Neuron (in vitro differentiated cells): ENCODE results near the gene EML2.

Source experiments
- H2AFZ ChIP-seq: one replicate; pipeline ENCODE4 v1.6.1; 2013; ENCODE audit warnings: low read depth, mild to moderate bottlenecking, inconsistent platforms, low read length, moderate library complexity
- H3K27me3 ChIP-seq: one replicate; pipeline ENCODE4 v1.6.1; 2013; ENCODE audit warnings: low read length; ENCODE audit not compliant: insufficient read depth
- H3K36me3 ChIP-seq: one replicate; pipeline ENCODE4 v1.6.1; 2013; ENCODE audit warnings: low read length; ENCODE audit not compliant: insufficient read depth
- H3K4me1 ChIP-seq: one replicate; pipeline ENCODE4 v1.6.1; 2013; ENCODE audit warnings: low read length; ENCODE audit not compliant: insufficient read depth
- H3K4me3 ChIP-seq: 2 replicates; pipeline ENCODE4 v1.5.1; 2013; ENCODE audit warnings: mild to moderate bottlenecking, low read length, moderate library complexity
- H3K9me3 ChIP-seq: one replicate; pipeline ENCODE4 v1.6.1; 2013; ENCODE audit warnings: low read length

Gene EML2

GRCh38 chr19:45598267-45599001 lies 40.8 kb downstream of the EML2 start:
- Histone ChIP-seq H3K4me1 (peaks cover 4% of the 10 kb centered on the region), H2AFZ (no peak overlapping the region), H3K4me3 (no peak overlapping the region), H3K9me3 (no peaks in the 10 kb centered on the region), H3K36me3 (no peaks in the 10 kb centered on the region), H3K27me3 (peaks cover 64% of the 10 kb centered on the region)

- Histone ChIP-seq H3K4me3 (no peak overlapping the region), H3K9me3 (no peaks in the 10 kb centered on the region), H3K4me1 (peaks cover 4% of the 10 kb centered on the region), H3K27me3 (peaks cover 61% of the 10 kb centered on the region), H3K36me3 (no peaks in the 10 kb centered on the region), H2AFZ (no peak overlapping the region)
Observed at GRCh38 chr19:45597425-45598111, 41.6 kb downstream of the EML2 start.

- H3K9me3 ChIP-seq: no peaks in the 10 kb centered on the region
- no peak overlapping the region for H2AFZ ChIP-seq
- peaks cover 4% of the 10 kb centered on the region for H3K4me1 ChIP-seq
- H3K36me3 ChIP-seq: no peaks in the 10 kb centered on the region
- peaks cover 45% of the 10 kb centered on the region for H3K27me3 ChIP-seq
- no peak overlapping the region for H3K4me3 ChIP-seq
Observed at GRCh38 chr19:45595814-45596213, 43.4 kb downstream of the EML2 start.

DNA sequence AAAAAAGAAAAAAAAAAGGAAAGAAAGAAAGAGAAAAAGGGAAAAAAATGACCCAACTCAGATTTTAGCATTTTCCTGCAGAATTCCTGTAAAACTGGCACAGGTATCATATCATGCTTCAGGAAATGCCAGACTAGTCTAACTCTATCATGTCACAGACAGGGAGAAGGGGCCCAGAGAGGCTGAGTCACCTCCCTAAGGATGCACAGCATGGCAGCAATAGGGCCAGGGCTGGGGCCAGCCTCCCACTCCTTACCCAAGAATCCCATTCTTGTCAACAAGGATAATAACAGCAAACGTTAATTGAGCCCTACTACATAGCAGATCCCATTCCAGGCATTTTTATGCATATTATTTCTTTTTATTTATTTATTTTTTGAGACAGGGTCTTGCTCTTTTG lies 45.7 kb downstream of the EML2 start:
- no peaks in the 10 kb centered on the region for H3K36me3 ChIP-seq

DNA sequence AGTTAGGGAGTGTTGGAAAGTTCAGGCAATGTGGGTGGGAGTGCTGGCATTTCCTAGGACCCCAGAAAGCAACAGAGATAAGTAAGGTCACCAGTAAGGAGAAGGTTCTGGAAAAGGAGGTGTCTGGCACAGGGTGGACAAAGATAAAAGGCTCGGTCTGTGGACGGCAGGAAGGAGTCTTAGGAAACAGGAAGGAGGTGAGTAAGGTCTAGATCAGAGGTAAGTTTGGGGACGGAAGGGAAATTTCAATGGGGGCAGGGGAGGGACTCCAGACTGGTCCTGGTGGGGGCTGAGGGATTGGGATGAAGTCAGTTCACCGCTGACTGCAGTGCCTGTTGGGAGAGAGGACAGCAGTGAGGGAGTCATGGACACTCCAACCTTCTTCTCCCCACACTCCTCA lies 46.8 kb downstream of the EML2 start:
- H3K36me3 ChIP-seq: no peaks in the 10 kb centered on the region
- H3K4me1 ChIP-seq: no peaks in the 10 kb centered on the region
- H3K27me3 ChIP-seq: peaks cover 15% of the 10 kb centered on the region
- H2AFZ ChIP-seq: no peak overlapping the region
- H3K4me3 ChIP-seq: no peak overlapping the region
- H3K9me3 ChIP-seq: no peaks in the 10 kb centered on the region

More for the DNA sequence above, 45.7 kb downstream of the EML2 start:
- H3K27me3 ChIP-seq: peaks cover 25% of the 10 kb centered on the region
- no peaks in the 10 kb centered on the region for H3K9me3 ChIP-seq
- H3K4me3 ChIP-seq: no peak overlapping the region
- H3K4me1 ChIP-seq: peaks cover 4% of the 10 kb centered on the region
- no peak overlapping the region for H2AFZ ChIP-seq

- no peaks in the 10 kb centered on the region for H3K9me3 ChIP-seq
- no peaks in the 10 kb centered on the region for H3K36me3 ChIP-seq
- H3K4me3 ChIP-seq: no peak overlapping the region
- H2AFZ ChIP-seq: no peak overlapping the region
- no peaks in the 10 kb centered on the region for H3K4me1 ChIP-seq
- H3K27me3 ChIP-seq: peaks cover 9% of the 10 kb centered on the region
Observed at GRCh38 chr19:45591638-45592005, 47.6 kb downstream of the EML2 start.

DNA sequence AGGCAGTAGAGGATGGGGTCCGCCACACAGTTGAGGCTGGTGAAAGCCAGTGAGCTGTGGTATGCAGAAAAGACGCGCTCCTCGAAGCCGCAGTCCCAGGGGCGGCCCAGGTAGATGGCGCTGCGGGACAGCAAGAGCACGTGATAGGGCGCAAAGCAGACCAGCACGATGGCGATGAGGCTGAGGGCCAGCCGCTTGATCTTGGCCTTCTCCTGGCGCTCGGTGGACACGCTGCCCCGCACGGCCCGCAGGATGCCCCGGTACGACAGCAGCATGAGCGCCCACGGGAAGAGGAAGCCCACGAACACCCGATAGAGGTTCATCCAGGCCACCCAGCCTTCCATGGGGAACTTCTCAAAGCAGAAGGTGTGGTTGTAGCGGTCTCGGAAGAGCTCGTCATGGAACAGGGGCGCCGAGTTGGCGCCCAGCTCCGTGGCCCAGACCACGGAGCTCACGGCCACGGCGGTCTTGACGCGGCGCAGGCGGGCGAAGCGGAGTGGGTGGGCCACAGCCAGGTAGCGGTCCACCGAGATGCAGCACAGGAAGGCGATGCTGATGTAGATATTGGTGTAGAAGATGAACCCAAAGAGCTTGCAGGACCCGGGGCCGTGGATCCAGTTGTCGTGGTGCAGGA lies 48.1 kb downstream of the EML2 start:
- no peak overlapping the region for H3K4me3 ChIP-seq
- no peaks in the 10 kb centered on the region for H3K9me3 ChIP-seq
- no peaks in the 10 kb centered on the region for H3K36me3 ChIP-seq
- H2AFZ ChIP-seq: no peak overlapping the region
- H3K27me3 ChIP-seq: peaks cover 5% of the 10 kb centered on the region
- H3K4me1 ChIP-seq: no peaks in the 10 kb centered on the region

DNA sequence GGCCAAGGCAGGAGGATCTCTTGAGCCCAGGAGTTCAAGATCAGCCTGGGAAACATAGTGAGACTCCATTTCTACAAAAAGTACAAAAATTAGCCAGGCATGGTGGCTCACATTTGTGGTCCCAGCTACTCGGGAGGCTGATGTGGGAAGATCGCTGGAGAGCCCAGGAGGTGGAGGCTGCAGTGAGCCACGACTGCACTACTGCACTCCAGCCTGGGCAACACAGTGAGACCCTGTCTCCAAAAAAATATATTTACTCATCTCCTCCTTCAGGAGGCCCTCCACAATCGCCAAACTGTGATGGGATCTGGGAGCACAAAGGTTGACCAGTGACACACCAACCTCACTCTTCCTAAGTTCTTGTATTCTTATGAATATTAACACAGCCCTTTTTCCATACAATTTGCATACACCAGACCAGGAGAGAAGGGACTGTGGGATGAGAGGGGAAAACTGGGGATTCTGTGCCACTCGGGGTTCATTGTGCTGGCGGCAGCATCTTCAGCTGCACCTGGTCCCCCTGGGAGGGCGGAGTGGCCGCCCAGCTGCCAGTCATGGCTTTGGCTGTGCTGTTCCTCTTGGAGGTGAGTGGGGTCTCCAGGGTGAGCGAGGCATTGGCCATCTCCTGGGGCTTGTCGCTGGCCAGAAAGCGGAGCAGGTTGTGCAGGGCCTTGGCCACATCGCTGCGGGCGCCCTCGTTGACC lies 48.7 kb downstream of the EML2 start:
- peaks cover 3% of the 10 kb centered on the region for H3K27me3 ChIP-seq
- H3K4me3 ChIP-seq: no peak overlapping the region

GRCh38 chr19:45589768-45590167 lies 49.4 kb downstream of the EML2 start:
- Histone ChIP-seq H3K27me3 (peaks cover 3% of the 10 kb centered on the region), H3K36me3 (no peaks in the 10 kb centered on the region), H2AFZ (no peak overlapping the region), H3K9me3 (no peaks in the 10 kb centered on the region), H3K4me3 (no peak overlapping the region), H3K4me1 (peaks cover 2% of the 10 kb centered on the region)

More for the DNA sequence above, 48.7 kb downstream of the EML2 start:
- Histone ChIP-seq H3K36me3 (no peaks in the 10 kb centered on the region), H3K9me3 (no peaks in the 10 kb centered on the region), H3K4me1 (no peaks in the 10 kb centered on the region), H2AFZ (no peak overlapping the region)

- Histone ChIP-seq H3K4me1 (peaks cover 2% of the 10 kb centered on the region), H3K27me3 (peaks cover 3% of the 10 kb centered on the region), H3K4me3 (no peak overlapping the region), H3K36me3 (no peaks in the 10 kb centered on the region), H3K9me3 (no peaks in the 10 kb centered on the region), H2AFZ (no peak overlapping the region)
Observed at GRCh38 chr19:45587873-45588272, 51.3 kb downstream of the EML2 start.

DNA sequence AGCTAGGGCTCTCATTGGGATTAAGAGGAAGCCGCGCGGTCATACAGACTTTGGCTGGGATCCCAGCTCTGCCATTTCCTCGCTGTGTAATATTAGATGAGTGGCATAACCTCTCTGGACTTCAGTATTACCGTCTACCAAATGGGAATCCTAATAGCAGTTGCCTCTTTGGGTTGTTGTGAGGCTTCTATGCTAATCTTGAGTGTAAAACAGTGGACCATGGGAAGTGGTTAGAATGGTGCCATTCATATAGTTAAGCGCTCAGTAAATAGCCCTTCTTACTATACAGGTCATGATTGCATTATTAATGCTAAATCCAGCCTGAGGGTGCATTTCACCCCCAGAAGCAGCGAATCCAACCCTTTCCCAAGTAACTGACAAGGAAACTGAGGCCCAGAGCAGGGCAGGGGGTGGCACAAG lies 54.0 kb downstream of the EML2 start:
- Histone ChIP-seq H3K27me3 (no peaks in the 10 kb centered on the region), H3K4me1 (peaks cover 2% of the 10 kb centered on the region), H3K4me3 (peak overlapping the region; percentile 76), H2AFZ (peak overlapping the region; percentile 96), H3K36me3 (peaks cover 3% of the 10 kb centered on the region), H3K9me3 (no peaks in the 10 kb centered on the region)

- Histone ChIP-seq H3K4me3 (peak within 1 kb of the TSS; percentile 76), H2AFZ (peak within 1 kb of the TSS; percentile 96), H3K27me3 (no peaks in the 10 kb centered on the region), H3K36me3 (peaks cover 3% of the 10 kb centered on the region), H3K4me1 (peaks cover 2% of the 10 kb centered on the region), H3K9me3 (no peaks in the 10 kb centered on the region)
Observed at GRCh38 chr19:45584332-45585157, 54.7 kb downstream of the EML2 start, which contains the start of gene OPA3. TSS of gene OPA3 (minus strand) at chr19:45584802. CDS start at chr19:45584764, 38 bp downstream.
